GM21381 (cell line): ENCODE measurements around the gene NEK10.
"Not testable (repeated sequence)": the region's sequence is repeated elsewhere in the genome, so short reads cannot be mapped to it uniquely, and the experiment has no call there.

Source experiments
- ATAC-seq: cut with Tn5 transposase; IDR thresholded peaks from one replicate; pipeline ENCODE4 v1.9.1; 2021; ENCODE audit warnings: mild to moderate bottlenecking, moderate library complexity; ENCODE audit not compliant: unreplicated experiment

NEK10 gene

GRCh38 chr3:27353221-27353620 lies 16.0 kb downstream of the NEK10 start:
- ATAC-seq, result no peak

GRCh38 chr3:27352047-27352446 lies 17.1 kb downstream of the NEK10 start:
- ATAC-seq, result no peak

- ATAC-seq, result no peak
Observed at GRCh38 chr3:27349832-27350231, 19.4 kb downstream of the NEK10 start.

- ATAC-seq, result no peak
Observed at GRCh38 chr3:27345959-27346865, 23.0 kb downstream of the NEK10 start.

- no peak for ATAC-seq
Observed at GRCh38 chr3:27345493-27345892, 23.7 kb downstream of the NEK10 start.

GRCh38 chr3:27345045-27345444 lies 24.1 kb downstream of the NEK10 start:
- ATAC-seq, result no peak

GRCh38 chr3:27344192-27344591 lies 25.0 kb downstream of the NEK10 start:
- ATAC-seq, result no peak

- no peak for ATAC-seq
Observed at GRCh38 chr3:27342267-27342666, 26.9 kb downstream of the NEK10 start.

GRCh38 chr3:27340534-27340933 lies 28.6 kb downstream of the NEK10 start:
- ATAC-seq, result peak; percentile 62

GRCh38 chr3:27335571-27335970 lies 33.6 kb downstream of the NEK10 start:
- ATAC-seq, result no peak

GRCh38 chr3:27333843-27334242 lies 35.3 kb downstream of the NEK10 start:
- no peak for ATAC-seq

- not testable (repeated sequence) for ATAC-seq
Observed at GRCh38 chr3:27328982-27329762, 40.0 kb downstream of the NEK10 start.

- ATAC-seq, result no peak
Observed at GRCh38 chr3:27326629-27327545, 42.3 kb downstream of the NEK10 start.

GRCh38 chr3:27326202-27326601 lies 43.0 kb downstream of the NEK10 start:
- no peak for ATAC-seq

GRCh38 chr3:27325419-27325818 lies 43.8 kb downstream of the NEK10 start:
- no peak for ATAC-seq

GRCh38 chr3:27324686-27325085 lies 44.5 kb downstream of the NEK10 start:
- ATAC-seq, result no peak

- ATAC-seq, result no peak
Observed at GRCh38 chr3:27323087-27323570, 46.1 kb downstream of the NEK10 start.

- ATAC-seq, result no peak
Observed at GRCh38 chr3:27322634-27323033, 46.5 kb downstream of the NEK10 start.

GRCh38 chr3:27319847-27320526 lies 49.2 kb downstream of the NEK10 start:
- ATAC-seq, result no peak

- ATAC-seq, result no peak
Observed at GRCh38 chr3:27319304-27319703, 49.9 kb downstream of the NEK10 start.
